ENCODE results near the gene TNNT1.

Gene TNNT1

GRCh38 chr19:55134736-55135135, 14.3 kb downstream of the TNNT1 start:
- H3K4me1 ChIP-seq (ENCODE audit: control insufficient read depth, insufficient read depth, low read length), result no peaks in the 10 kb centered on the region
- CTCF ChIA-PET, result interaction anchor here (0.6 to 2.0 kb wide), 7 partner anchors 16 to 282 kb away, joined by 3 to 8 read pairs (median 3); partner anchors contain the start of gene PPP1R12C
- H3K27ac ChIP-seq (ENCODE audit: extremely low read depth, low read depth, low read length), result no peak overlapping the region
- no peaks in the 10 kb centered on the region; a peak in 1 of 3 replicates for H3K36me3 ChIP-seq (ENCODE audit: control insufficient read depth in 2 of 2, insufficient read depth in 1 of 2, low read length in 2 of 2)
- H3K4me3 ChIP-seq (ENCODE audit: low read depth, low read length), result no peak overlapping the region
- TF ChIP-seq ZNF639 (tag by site-specific recombination; IDR thresholded peaks at IDR 0.05), result no peak
- no peak for TF ChIP-seq ZNF473 (tag by site-specific recombination; IDR thresholded peaks at IDR 0.05)
- TF ChIP-seq BCL11A (tag by site-specific recombination; IDR thresholded peaks at IDR 0.05; ENCODE audit: low read depth), result no peak
- no peak for TF ChIP-seq ZSCAN23 (tag by site-specific recombination; IDR thresholded peaks at IDR 0.05)
- TF ChIP-seq ZNF433 (tag by site-specific recombination; IDR thresholded peaks at IDR 0.05; ENCODE audit: low read depth), result no peak
- TF ChIP-seq ZNF280D (tag by site-specific recombination; IDR thresholded peaks at IDR 0.05), result no peak
- no peak for TF ChIP-seq GLIS1 (tag by site-specific recombination; IDR thresholded peaks at IDR 0.05)
- TF ChIP-seq ZNF549 (tag by site-specific recombination; IDR thresholded peaks at IDR 0.05), result no peak
- no peak for TF ChIP-seq REPIN1 (tag by site-specific recombination; IDR thresholded peaks at IDR 0.05; ENCODE audit: low read depth)
- no peak for TF ChIP-seq PATZ1 (tag by site-specific recombination; IDR thresholded peaks at IDR 0.05)
- no peak for TF ChIP-seq MYNN (tag by site-specific recombination; IDR thresholded peaks at IDR 0.05; ENCODE audit: borderline replicate concordance)
- no peak for TF ChIP-seq ZNF629 (tag by site-specific recombination; IDR thresholded peaks at IDR 0.05)
- TF ChIP-seq ZNF121 (tag by site-specific recombination; IDR thresholded peaks at IDR 0.05), result no peak
- no peak for TF ChIP-seq ZBTB8A (tag by site-specific recombination; IDR thresholded peaks at IDR 0.05)
- no peak for TF ChIP-seq ZNF530 (tag by site-specific recombination; IDR thresholded peaks at IDR 0.05; ENCODE audit: low read depth)
- no peak for TF ChIP-seq ELK4 (IDR thresholded peaks at IDR 0.05; ENCODE audit: borderline replicate concordance, low read depth, low read length)
- POLR2A ChIA-PET, result interaction anchor here (0.6 kb wide), 1 partner anchor 33 kb away, joined by 5 read pairs; no protein-coding TSS in a partner anchor
- no peaks in the 10 kb centered on the region for H3K9me3 ChIP-seq (ENCODE audit: control insufficient read depth, insufficient read depth, low read depth, low read length)

GRCh38 chr19:55133639-55134444, 15.2 kb downstream of the TNNT1 start:
- CTCF ChIA-PET, result interaction anchor here (0.6 to 1.6 kb wide), 7 partner anchors 7 to 110 kb away, joined by 3 to 19 read pairs (median 4); no protein-coding TSS in a partner anchor

More at GRCh38 chr19:55133639-55134444, 15.2 kb downstream of the TNNT1 start:
- Histone ChIP-seq H3K4me3 (ENCODE audit: low read depth, low read length) (no peak overlapping the region), H3K9me3 (ENCODE audit: control insufficient read depth, insufficient read depth, low read depth, low read length) (no peaks in the 10 kb centered on the region), H3K27ac (ENCODE audit: extremely low read depth, low read depth, low read length) (no peak overlapping the region), H3K4me1 (ENCODE audit: control insufficient read depth, insufficient read depth, low read length) (no peaks in the 10 kb centered on the region), H3K36me3 (ENCODE audit: control insufficient read depth in 2 of 2, insufficient read depth in 1 of 2, low read length in 2 of 2) (no peaks in the 10 kb centered on the region)
- POLR2A ChIA-PET, result interaction anchor here (0.6 kb wide), 2 partner anchors 32 to 504 kb away, joined by 4 to 5 read pairs; no protein-coding TSS in a partner anchor
- TF ChIP-seq AEBP2 (tag by site-specific recombination; IDR thresholded peaks at IDR 0.05; ENCODE audit: borderline replicate concordance), result no peak
- TF ChIP-seq KLF10 (tag by site-specific recombination; IDR thresholded peaks at IDR 0.05), result no peak
- TF ChIP-seq ZNF335 (tag by site-specific recombination; conservative IDR thresholded peaks at IDR 0.05), result no peak
- peak; percentile 67; the same call in 1 of the 2 replicates for TF ChIP-seq ZNF768 (tag by site-specific recombination; IDR thresholded peaks at IDR 0.05)
- TF ChIP-seq SALL2 (tag by site-specific recombination; IDR thresholded peaks at IDR 0.05; ENCODE audit: borderline replicate concordance), result no peak
